H9 (cell line): ENCODE results near the gene FHOD3. TPM values are rescaled to one million over a fixed set of nuclear protein-coding genes. Genes with fewer than 3 reads are reported as not detected.

Experiments used
- DNase-seq: peaks from one replicate; pipeline ENCODE4 v3.0.0-alpha.2; 2017
- H2AFZ ChIP-seq: one replicate; pipeline ENCODE4 v1.6.1; 2013; ENCODE audit warnings: mild to moderate bottlenecking, low read length, control low read depth, moderate library complexity
- H2AK5ac ChIP-seq: 2 replicates; pipeline ENCODE4 v1.6.1; 2013; ENCODE audit warnings: low read length, control low read depth, mixed read lengths; ENCODE audit not compliant: insufficient read length
- H2BK120ac ChIP-seq: one replicate; pipeline ENCODE4 v1.6.1; 2013; ENCODE audit warnings: low read depth, mild to moderate bottlenecking, low read length, control low read depth, inconsistent platforms; ENCODE audit not compliant: poor library complexity, severe bottlenecking
- H2BK12ac ChIP-seq: 2 replicates; pipeline ENCODE4 v1.6.1; 2013; ENCODE audit warnings: low read length, control low read depth, mixed read lengths, low read depth; ENCODE audit not compliant: insufficient read length
- H2BK15ac ChIP-seq: 2 replicates; pipeline ENCODE4 v1.6.1; 2013; ENCODE audit warnings: low read depth, low read length, control low read depth
- H2BK20ac ChIP-seq: one replicate; pipeline ENCODE4 v1.6.1; 2013; ENCODE audit warnings: low read depth, mild to moderate bottlenecking, low read length, control low read depth, inconsistent platforms; ENCODE audit not compliant: poor library complexity, severe bottlenecking
- H2BK5ac ChIP-seq: 2 replicates; pipeline ENCODE4 v1.6.1; 2013; ENCODE audit warnings: low read length, control low read depth, mixed read lengths; ENCODE audit not compliant: insufficient read length
- H3K14ac ChIP-seq: 2 replicates; pipeline ENCODE4 v1.6.1; 2013; ENCODE audit warnings: low read length, control low read depth; ENCODE audit not compliant: insufficient read depth
- H3K18ac ChIP-seq: 2 replicates; pipeline ENCODE4 v1.6.1; 2013; ENCODE audit warnings: low read depth, mild to moderate bottlenecking, mixed read lengths, low read length, control low read depth; ENCODE audit not compliant: insufficient read length
- H3K23ac ChIP-seq: 2 replicates; pipeline ENCODE4 v1.6.1; 2013; ENCODE audit warnings: low read length, control low read depth, mixed read lengths, low read depth; ENCODE audit not compliant: insufficient read length
- H3K23me2 ChIP-seq: 2 replicates; pipeline ENCODE4 v1.6.1; 2013; ENCODE audit warnings: low read depth, mild to moderate bottlenecking, mixed read lengths, low read length, control low read depth; ENCODE audit not compliant: insufficient read length, poor library complexity, severe bottlenecking
- H3K27ac ChIP-seq: 2 replicates; pipeline ENCODE4 v1.5.1; 2013; ENCODE audit warnings: low read length, control low read depth, mixed read lengths, low read depth; ENCODE audit not compliant: insufficient read length
- H3K27me3 ChIP-seq: 2 replicates; pipeline ENCODE4 v1.6.1; 2013; ENCODE audit warnings: low read length, control low read depth, inconsistent platforms; ENCODE audit not compliant: insufficient read depth
- H3K4ac ChIP-seq: 2 replicates; pipeline ENCODE4 v1.6.1; 2013; ENCODE audit warnings: low read depth, mild to moderate bottlenecking, control low read depth, inconsistent platforms, low read length, moderate library complexity
- H3K4me1 ChIP-seq: 2 replicates; pipeline ENCODE4 v1.6.1; 2013; ENCODE audit warnings: low read length, control low read depth, inconsistent platforms; ENCODE audit not compliant: insufficient read depth
- H3K4me2 ChIP-seq: 2 replicates; pipeline ENCODE4 v1.6.1; 2013; ENCODE audit warnings: low read length, control low read depth, mixed read lengths; ENCODE audit not compliant: insufficient read length, insufficient read depth
- H3K56ac ChIP-seq: 2 replicates; pipeline ENCODE4 v1.6.1; 2013; ENCODE audit warnings: low read depth, mild to moderate bottlenecking, mixed read lengths, low read length, control low read depth; ENCODE audit not compliant: insufficient read length
- H3K79me1 ChIP-seq: 2 replicates; pipeline ENCODE4 v1.6.1; 2013; ENCODE audit warnings: low read depth, mild to moderate bottlenecking, moderate library complexity, low read length, control low read depth, inconsistent platforms; ENCODE audit not compliant: insufficient read depth, poor library complexity, severe bottlenecking
- H3K79me2 ChIP-seq: 2 replicates; pipeline ENCODE4 v1.6.1; 2013; ENCODE audit warnings: low read length, control low read depth, inconsistent platforms; ENCODE audit not compliant: insufficient read depth
- H3K9ac ChIP-seq: 2 replicates; pipeline ENCODE4 v1.6.1; 2013; ENCODE audit warnings: low read length, control low read depth, mixed read lengths; ENCODE audit not compliant: insufficient read length; ENCODE audit errors: extremely low read depth
- H3K9me3 ChIP-seq: one replicate; pipeline ENCODE4 v1.6.1; 2013; ENCODE audit warnings: low read depth, low read length, inconsistent platforms; ENCODE audit not compliant: control insufficient read depth
- H3T11ph ChIP-seq: one replicate; pipeline ENCODE4 v1.6.1; 2013; ENCODE audit warnings: mild to moderate bottlenecking, low read length, control low read depth, inconsistent platforms
- H4K20me1 ChIP-seq: one replicate; pipeline ENCODE4 v1.6.1; 2013; ENCODE audit not compliant: control insufficient read depth, insufficient read length, insufficient read depth
- H4K5ac ChIP-seq: 2 replicates; pipeline ENCODE4 v1.6.1; 2013; ENCODE audit warnings: low read depth, mild to moderate bottlenecking, mixed read lengths, low read length, control low read depth; ENCODE audit not compliant: insufficient read length
- H4K8ac ChIP-seq: replicated peaks from 2 replicates; pipeline ENCODE4 v1.6.1; 2013; ENCODE audit warnings: low read length, control low read depth, mixed read lengths, low read depth; ENCODE audit not compliant: insufficient read length
- H4K91ac ChIP-seq: 2 replicates; pipeline ENCODE4 v1.6.1; 2013; ENCODE audit warnings: low read depth, mild to moderate bottlenecking, moderate library complexity, mixed read lengths, low read length, control low read depth; ENCODE audit not compliant: insufficient read length
- H3K27ac Mint-ChIP-seq, 3 experiments: 2 replicates in 2 of 3; 3 replicates in 1 of 3; pipeline ENCODE4 v1.8.0; 2020 to 2021; ENCODE audit warnings: mixed read lengths in 3 of 3, mild to moderate bottlenecking in 1 of 3, moderate library complexity in 1 of 3
- H3K27me3 Mint-ChIP-seq: 2 replicates; pipeline ENCODE4 v1.8.0; 2021; ENCODE audit warnings: low read depth, mild to moderate bottlenecking, moderate library complexity, mixed read lengths
- H3K36me3 Mint-ChIP-seq, 3 experiments: 2 replicates in 2 of 3; 3 replicates in 1 of 3; pipeline ENCODE4 v1.8.0; 2020 to 2021; ENCODE audit warnings: low read depth in 3 of 3, mixed read lengths in 3 of 3; ENCODE audit not compliant: insufficient read depth in 1 of 3
- H3K4me1 Mint-ChIP-seq, 2 experiments: 2 replicates each; pipeline ENCODE4 v1.8.0; 2020; ENCODE audit warnings: mixed read lengths in 2 of 2
- H3K4me3 Mint-ChIP-seq, 2 experiments: 2 replicates in 1 of 2; 3 replicates in 1 of 2; pipeline ENCODE4 v1.8.0; 2020 to 2021; ENCODE audit warnings: mild to moderate bottlenecking in 2 of 2, mixed read lengths in 2 of 2, moderate library complexity in 1 of 2
- H3K9me3 Mint-ChIP-seq, 2 experiments: 2 replicates in 1 of 2; 3 replicates in 1 of 2; pipeline ENCODE4 v1.8.0; 2020; ENCODE audit warnings: mild to moderate bottlenecking in 2 of 2, mixed read lengths in 2 of 2, moderate library complexity in 1 of 2
- WGBS: extraction: QIAGEN DNeasy Blood & Tissue Kit; methylation state at CpG from one replicate; pipeline ENCODE4 v1.1.7; 2013; ENCODE audit warnings: missing lambda C conversion rate, low lambda C conversion rate, mixed read lengths; ENCODE audit not compliant: insufficient read length; ENCODE audit errors: extremely low coverage; 5-methylcytosine and 5-hydroxymethylcytosine counted together
- total RNA-seq: library from RNA; stranded (reverse); gene quantifications from 2 replicates; pipeline ENCODE4 v1.2.1, GENCODE V29; 2021
- TF ChIP-seq, protein P1 (sequence below): fragments of 200-600 bp; sonication (generic); conservative IDR thresholded peaks from 3 replicates; pipeline ENCODE4 v1.8.0; 2021; ENCODE audit warnings: antibody characterized with exemption, mild to moderate bottlenecking

Gene FHOD3
- total RNA-seq, 1 experiment from 2014 or later, result 8.0 TPM

DNA sequence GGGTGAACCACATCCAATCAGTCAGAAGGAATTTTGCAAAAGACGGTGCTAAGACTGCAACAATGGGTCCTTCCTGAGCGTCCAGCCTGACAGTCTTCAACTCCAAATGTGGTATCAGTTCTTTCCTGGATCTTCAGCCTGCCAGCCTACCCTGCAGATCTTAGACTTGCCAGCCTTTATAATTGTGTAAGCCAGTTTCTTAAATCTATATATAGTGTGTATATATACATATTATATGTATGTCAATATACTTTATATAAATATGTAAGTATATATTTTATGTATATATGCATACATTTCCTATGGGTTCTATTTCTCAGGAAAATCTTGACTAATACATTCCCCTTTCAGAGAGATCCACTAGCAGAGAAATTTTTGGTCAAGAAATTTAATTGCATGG, 245.5 kb downstream of the FHOD3 start:
- Histone ChIP-seq H2BK15ac (no peak overlapping the region), H4K5ac (no peak overlapping the region), H4K8ac (no peak overlapping the region), H2BK20ac (no peak overlapping the region), H2BK5ac (no peak overlapping the region), H4K20me1 (no peaks in the 10 kb centered on the region), H3K14ac (no peak overlapping the region), H3K56ac (no peak overlapping the region), H2AK5ac (no peak overlapping the region), H3K18ac (no peak overlapping the region), H4K91ac (no peak overlapping the region), H3K4ac (no peak overlapping the region), H2AFZ (no peak overlapping the region), H3K4me2 (no peak overlapping the region), H2BK120ac (no peak overlapping the region), H3K23me2 (no peaks in the 10 kb centered on the region), H3T11ph (no peak overlapping the region), H2BK12ac (no peak overlapping the region), H3K27me3 (no peaks in the 10 kb centered on the region), H3K9ac (no peak overlapping the region), H3K4me1 (no peaks in the 10 kb centered on the region), H3K23ac (no peak overlapping the region), H3K79me1 (no peaks in the 10 kb centered on the region), H3K79me2 (no peaks in the 10 kb centered on the region), H3K27ac (no peak overlapping the region), H3K9me3 (no peaks in the 10 kb centered on the region)
- Mint-ChIP-seq H3K36me3 (no peaks in the 10 kb centered on the region; a peak in 1 of 7 replicates), H3K27ac (no peak overlapping the region), H3K27me3 (no peaks in the 10 kb centered on the region), H3K4me1 (peaks cover 9 to 24% of the 10 kb centered on the region in 2 experiments), H3K9me3 (no peaks in the 10 kb centered on the region), H3K4me3 (no peak overlapping the region)
- TF ChIP-seq, protein P1, sequence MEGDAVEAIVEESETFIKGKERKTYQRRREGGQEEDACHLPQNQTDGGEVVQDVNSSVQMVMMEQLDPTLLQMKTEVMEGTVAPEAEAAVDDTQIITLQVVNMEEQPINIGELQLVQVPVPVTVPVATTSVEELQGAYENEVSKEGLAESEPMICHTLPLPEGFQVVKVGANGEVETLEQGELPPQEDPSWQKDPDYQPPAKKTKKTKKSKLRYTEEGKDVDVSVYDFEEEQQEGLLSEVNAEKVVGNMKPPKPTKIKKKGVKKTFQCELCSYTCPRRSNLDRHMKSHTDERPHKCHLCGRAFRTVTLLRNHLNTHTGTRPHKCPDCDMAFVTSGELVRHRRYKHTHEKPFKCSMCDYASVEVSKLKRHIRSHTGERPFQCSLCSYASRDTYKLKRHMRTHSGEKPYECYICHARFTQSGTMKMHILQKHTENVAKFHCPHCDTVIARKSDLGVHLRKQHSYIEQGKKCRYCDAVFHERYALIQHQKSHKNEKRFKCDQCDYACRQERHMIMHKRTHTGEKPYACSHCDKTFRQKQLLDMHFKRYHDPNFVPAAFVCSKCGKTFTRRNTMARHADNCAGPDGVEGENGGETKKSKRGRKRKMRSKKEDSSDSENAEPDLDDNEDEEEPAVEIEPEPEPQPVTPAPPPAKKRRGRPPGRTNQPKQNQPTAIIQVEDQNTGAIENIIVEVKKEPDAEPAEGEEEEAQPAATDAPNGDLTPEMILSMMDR, result no peak
- WGBS, result no CpG with 5 or more reads among the region's 2 CpGs
- no peak for DNase-seq
